ENCODE measurements around the gene SMIM38. TPM values are rescaled to one million over a fixed set of nuclear protein-coding genes. Genes with fewer than 3 reads are reported as not detected.

SMIM38 gene
- total and polyA plus RNA-seq, 2 of the 4 experiments (the other 2 are of a cell fraction) = under 0.01 to 0.05 TPM

DNA sequence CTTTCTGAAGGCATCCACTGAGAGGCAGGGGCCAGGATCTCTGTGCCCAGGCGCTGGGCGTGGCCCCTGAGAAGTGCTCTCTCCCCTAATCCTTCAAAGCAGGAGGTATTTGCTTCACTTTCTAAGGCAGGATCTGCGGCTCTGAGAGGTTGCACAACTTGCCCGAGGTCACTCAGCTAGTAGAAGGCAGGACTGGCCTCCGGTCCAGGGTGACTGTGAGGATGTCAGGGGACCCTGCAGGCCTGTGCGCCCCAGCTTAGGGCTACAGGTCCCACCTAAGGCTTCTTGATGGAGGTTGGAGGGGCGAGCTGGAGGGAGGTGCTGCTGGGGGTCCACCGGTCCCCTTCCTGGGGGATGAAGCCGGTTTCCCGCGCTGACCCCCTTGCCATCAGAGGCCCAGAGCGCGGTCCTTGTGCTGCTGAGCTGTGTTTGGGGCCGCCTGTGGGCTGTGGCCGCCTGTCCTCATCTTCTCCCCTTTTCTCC lies 979 bp downstream of the SMIM38 start:
- H2AFZ ChIP-seq (replicated peaks; ENCODE audit: low read length, poor library complexity) = peak overlapping the region; percentile 83
- TF ChIP-seq CEBPB (IDR thresholded peaks at IDR 0.05; ENCODE audit: low read depth, low read length) = peak; percentile 87
- no peak for TF ChIP-seq MXI1 (IDR thresholded peaks at IDR 0.05; ENCODE audit: borderline replicate concordance, low read depth, low read length)
- no peaks in the 10 kb centered on the region for H3K79me1 ChIP-seq (ENCODE audit: low read depth in 1 of 2, low read length in 2 of 2)
- H2BK15ac ChIP-seq (ENCODE audit: low read depth, low read length) = peak overlapping the region; percentile 73; the same call in 1 of the 3 replicates
- H2AK5ac ChIP-seq (ENCODE audit: low read depth, low read length) = peak overlapping the region; percentile 97
- H3K4me1 ChIP-seq (ENCODE audit: control insufficient read depth, insufficient read depth, low read length) = peaks cover 20% of the 10 kb centered on the region
- H3K4ac ChIP-seq (ENCODE audit: low read depth, low read length) = peak overlapping the region; percentile 85
- peaks cover 3% of the 10 kb centered on the region for H3K9me1 ChIP-seq (ENCODE audit: insufficient read depth, low read length)
- dilution Hi-C loops (cut with HindIII; ENCODE audit: low sequenced_read_pairs, unreplicated experiment) = no loop called here
- H2BK120ac ChIP-seq (ENCODE audit: low read depth, low read length) = peak overlapping the region; percentile 75
- peak overlapping the region; percentile 49 for H3K27ac ChIP-seq (ENCODE audit: insufficient read depth, low read length)
- H2BK20ac ChIP-seq (ENCODE audit: low read depth, low read length) = peak overlapping the region; percentile 43; the same call in 1 of the 2 replicates
- peak overlapping the region; percentile 47; the same call in 1 of the 2 replicates for H3K23ac ChIP-seq (ENCODE audit: low read depth, low read length)
- H3K56ac ChIP-seq (ENCODE audit: extremely low read depth, insufficient read depth, low read length) = no peak overlapping the region
- peak overlapping the region; percentile 83 for H3K14ac ChIP-seq (replicated peaks; ENCODE audit: low read depth, low read length)
- CTCF ChIA-PET = no interaction called here
- H4K5ac ChIP-seq (ENCODE audit: low read depth, low read length) = peak overlapping the region; percentile 81
- H3K4me2 ChIP-seq (ENCODE audit: low read depth, low read length) = no peak overlapping the region; the same call in 1 of the 2 replicates
- H3K9me3 ChIP-seq (ENCODE audit: control insufficient read depth, insufficient read depth, low read length) = no peaks in the 10 kb centered on the region
- ATAC-seq (ENCODE audit: low read depth) (peak; percentile 52), DNase-seq (peak; percentile 29)
- H2AK9ac ChIP-seq (replicated peaks; ENCODE audit: low read depth, low read length, poor library complexity) = peak overlapping the region; percentile 83
- H4K20me1 ChIP-seq (ENCODE audit: insufficient read depth, low read length) = no peaks in the 10 kb centered on the region
- no TSS peak for BruUV-seq (replicated peaks)
- peak overlapping the region; percentile 80 for H4K91ac ChIP-seq (ENCODE audit: insufficient read depth, low read depth, low read length)
- POLR2A ChIA-PET (ENCODE audit: unreplicated experiment) = no interaction called here
- no peak overlapping the region for H2BK5ac ChIP-seq (ENCODE audit: low read depth, low read length, poor library complexity, severe bottlenecking)
- H3K9ac ChIP-seq (ENCODE audit: low read depth, low read length) = peak overlapping the region; percentile 20; the same call in 1 of the 2 replicates
- no peaks in the 10 kb centered on the region for H3K36me3 ChIP-seq (ENCODE audit: control insufficient read depth, insufficient read depth, low read length)
- in situ Hi-C loops (cut with MboI; ENCODE audit: low sequenced_read_pairs) = no loop called here
- intact Hi-C loops (cut with micrococcal nuclease) = no loop called here
- H3K27me3 ChIP-seq (ENCODE audit: control insufficient read depth, insufficient read depth, low read length) = no peaks in the 10 kb centered on the region
- no CpG with 5 or more reads among the region's 15 CpGs for WGBS, 2 experiments (ENCODE audit: extremely low coverage in 2 of 2, insufficient read length in 1 of 2)
- peak overlapping the region; percentile 52 to 80 for H4K8ac ChIP-seq (ENCODE audit: low read depth in 2 of 2, low read length in 2 of 2)
- H3K4me3 ChIP-seq (ENCODE audit: insufficient read depth, low read depth, low read length) = no peak overlapping the region
- H3K18ac ChIP-seq (ENCODE audit: low read depth, low read length) = peak overlapping the region; percentile 67; the same call in 1 of the 2 replicates

Data from IMR-90 (cell line).